Measurements from ENCODE around the gene FBLN2. TPM values are rescaled to one million over a fixed set of nuclear protein-coding genes. Genes with fewer than 3 reads are reported as not detected.

Gene FBLN2
- total and polyA plus RNA-seq, 8 donors = 27.5 to 96.6 (median 40.6) TPM

DNA sequence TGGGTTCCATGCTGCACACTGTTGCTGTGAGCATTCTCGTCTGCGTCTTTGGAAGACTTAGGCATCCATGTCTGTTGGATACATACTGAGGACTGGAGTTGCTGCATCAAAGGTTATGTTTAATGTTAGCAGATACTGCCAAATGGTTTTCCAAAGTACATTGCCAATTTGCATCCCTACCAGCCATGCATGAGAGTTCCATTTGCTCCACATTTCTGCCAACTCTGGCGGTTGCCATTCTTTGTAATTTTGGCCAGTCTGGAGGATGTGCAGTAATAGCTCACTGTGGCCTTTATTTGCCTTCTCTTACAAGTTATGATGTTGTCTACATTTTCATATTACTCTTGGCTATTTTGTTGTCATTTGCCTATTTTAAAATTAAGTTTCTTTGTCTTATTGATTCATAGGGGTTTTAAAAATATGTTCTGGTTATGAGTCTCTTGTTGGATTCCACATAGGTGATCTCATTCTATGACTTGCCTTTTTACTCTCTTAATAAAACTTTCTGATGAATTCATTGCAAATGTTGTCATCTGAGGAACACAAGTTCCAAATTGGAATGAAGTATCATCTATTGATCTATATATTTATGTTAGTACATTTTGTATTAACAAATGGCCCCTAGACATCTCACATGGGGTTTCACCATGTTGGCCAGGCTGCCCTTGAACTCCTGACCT, 42.1 kb downstream of the FBLN2 start:
- ATAC-seq (no peak), DNase-seq (no peak)
- intact Hi-C loops (cut with DNase I) = no loop called here
- no peak overlapping the region for H3K4me3 ChIP-seq
- H3K27ac ChIP-seq = no peak overlapping the region
- no peaks in the 10 kb centered on the region for H3K9me3 ChIP-seq
- no peaks in the 10 kb centered on the region for H3K27me3 ChIP-seq
- TF ChIP-seq, protein P1, sequence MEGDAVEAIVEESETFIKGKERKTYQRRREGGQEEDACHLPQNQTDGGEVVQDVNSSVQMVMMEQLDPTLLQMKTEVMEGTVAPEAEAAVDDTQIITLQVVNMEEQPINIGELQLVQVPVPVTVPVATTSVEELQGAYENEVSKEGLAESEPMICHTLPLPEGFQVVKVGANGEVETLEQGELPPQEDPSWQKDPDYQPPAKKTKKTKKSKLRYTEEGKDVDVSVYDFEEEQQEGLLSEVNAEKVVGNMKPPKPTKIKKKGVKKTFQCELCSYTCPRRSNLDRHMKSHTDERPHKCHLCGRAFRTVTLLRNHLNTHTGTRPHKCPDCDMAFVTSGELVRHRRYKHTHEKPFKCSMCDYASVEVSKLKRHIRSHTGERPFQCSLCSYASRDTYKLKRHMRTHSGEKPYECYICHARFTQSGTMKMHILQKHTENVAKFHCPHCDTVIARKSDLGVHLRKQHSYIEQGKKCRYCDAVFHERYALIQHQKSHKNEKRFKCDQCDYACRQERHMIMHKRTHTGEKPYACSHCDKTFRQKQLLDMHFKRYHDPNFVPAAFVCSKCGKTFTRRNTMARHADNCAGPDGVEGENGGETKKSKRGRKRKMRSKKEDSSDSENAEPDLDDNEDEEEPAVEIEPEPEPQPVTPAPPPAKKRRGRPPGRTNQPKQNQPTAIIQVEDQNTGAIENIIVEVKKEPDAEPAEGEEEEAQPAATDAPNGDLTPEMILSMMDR (IDR thresholded peaks at IDR 0.05) = no peak
- H3K4me1 ChIP-seq = peaks cover 0 to 3% of the 10 kb centered on the region in 2 donors
- no peaks in the 10 kb centered on the region for H3K36me3 ChIP-seq

DNA sequence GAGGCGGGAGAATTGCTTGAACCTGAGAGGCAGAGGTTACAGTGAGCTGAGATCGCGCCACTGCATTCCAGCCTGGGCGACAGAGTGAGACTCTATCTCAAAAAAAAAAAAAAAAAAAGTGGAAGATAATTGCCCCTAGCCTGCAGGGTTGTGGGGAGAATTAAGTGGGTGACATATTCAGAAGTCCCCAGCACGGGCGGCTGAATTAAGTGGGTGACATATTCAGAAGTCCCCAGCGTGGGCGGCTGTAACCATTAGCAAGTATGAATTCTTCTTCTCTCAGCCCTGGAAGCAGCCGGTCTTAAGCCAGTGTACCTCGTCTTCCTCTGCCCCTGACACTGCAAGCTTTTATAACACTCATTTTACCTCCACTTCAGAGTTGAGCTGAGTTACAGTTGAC, 44.7 kb downstream of the FBLN2 start:
- DNase-seq (no peak), ATAC-seq (no peak)
- intact Hi-C loops (cut with DNase I) = no loop called here
- TF ChIP-seq, protein P1 (IDR thresholded peaks at IDR 0.05) = no peak
- no peaks in the 10 kb centered on the region for H3K36me3 ChIP-seq
- peaks cover 0 to 3% of the 10 kb centered on the region in 2 donors for H3K4me1 ChIP-seq
- H3K4me3 ChIP-seq = no peak overlapping the region
- no peak overlapping the region for H3K27ac ChIP-seq
- H3K27me3 ChIP-seq = no peaks in the 10 kb centered on the region
- no peaks in the 10 kb centered on the region for H3K9me3 ChIP-seq

DNA sequence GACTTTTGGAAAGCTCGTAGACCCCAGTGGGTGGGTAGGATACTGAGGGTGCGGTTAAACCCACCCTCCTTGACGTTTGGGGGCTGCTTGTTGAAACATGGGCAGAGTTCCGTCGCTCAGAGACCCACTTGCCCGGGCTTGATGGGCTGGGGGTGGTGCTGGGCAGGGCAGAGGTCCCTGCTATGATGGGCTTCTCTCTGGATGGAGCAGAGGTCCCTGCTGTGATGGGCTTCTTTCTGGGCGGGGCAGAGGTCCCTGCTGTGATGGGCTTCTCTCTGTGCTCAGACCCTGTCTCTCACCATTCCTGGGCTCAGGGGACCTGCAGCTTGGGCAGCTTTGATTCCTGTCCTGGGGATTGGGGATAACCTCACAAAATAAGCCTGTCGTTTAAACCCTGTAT, 45.2 kb downstream of the FBLN2 start:
- DNase-seq = no peak
- TF ChIP-seq, protein P1 (IDR thresholded peaks at IDR 0.05) = no peak
- H3K36me3 ChIP-seq = no peaks in the 10 kb centered on the region
- H3K27ac ChIP-seq = no peak overlapping the region
- H3K27me3 ChIP-seq = no peaks in the 10 kb centered on the region
- intact Hi-C loops (cut with DNase I) = no loop called here
- peaks cover 0 to 3% of the 10 kb centered on the region in 2 donors for H3K4me1 ChIP-seq
- H3K9me3 ChIP-seq = no peaks in the 10 kb centered on the region
- H3K4me3 ChIP-seq = no peak overlapping the region
- ATAC-seq = no peak

DNA sequence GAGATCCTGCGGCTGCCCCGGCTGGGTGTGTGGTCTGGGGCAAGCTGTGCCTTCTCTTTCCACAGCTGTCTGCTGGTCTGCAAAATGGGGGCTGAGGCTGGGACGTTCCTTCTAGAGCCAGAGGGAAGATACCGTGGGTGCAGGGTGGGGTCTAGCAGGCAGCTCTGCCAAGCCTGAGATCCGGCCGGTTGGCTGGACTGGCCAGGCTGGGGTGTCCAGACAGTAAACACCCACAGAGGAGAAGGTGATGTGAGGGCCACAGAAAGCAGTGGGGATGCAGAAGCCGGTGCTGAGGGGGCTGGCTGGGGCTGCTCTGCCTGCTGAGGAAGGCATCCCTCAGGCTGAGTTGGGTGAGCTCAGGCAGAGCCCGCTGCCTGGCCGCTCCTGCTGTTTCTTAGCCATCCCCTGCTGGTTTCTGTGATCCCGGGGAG, 46.1 kb downstream of the FBLN2 start:
- DNase-seq (no peak), ATAC-seq (peak; percentile 23)
- H3K27ac ChIP-seq = no peak overlapping the region
- H3K4me1 ChIP-seq = no peaks in the 10 kb centered on the region
- H3K4me3 ChIP-seq = no peak overlapping the region
- H3K27me3 ChIP-seq = no peaks in the 10 kb centered on the region
- intact Hi-C loops (cut with DNase I) = no loop called here
- TF ChIP-seq, protein P1 (IDR thresholded peaks at IDR 0.05) = no peak
- no peaks in the 10 kb centered on the region for H3K9me3 ChIP-seq
- H3K36me3 ChIP-seq = no peaks in the 10 kb centered on the region

DNA sequence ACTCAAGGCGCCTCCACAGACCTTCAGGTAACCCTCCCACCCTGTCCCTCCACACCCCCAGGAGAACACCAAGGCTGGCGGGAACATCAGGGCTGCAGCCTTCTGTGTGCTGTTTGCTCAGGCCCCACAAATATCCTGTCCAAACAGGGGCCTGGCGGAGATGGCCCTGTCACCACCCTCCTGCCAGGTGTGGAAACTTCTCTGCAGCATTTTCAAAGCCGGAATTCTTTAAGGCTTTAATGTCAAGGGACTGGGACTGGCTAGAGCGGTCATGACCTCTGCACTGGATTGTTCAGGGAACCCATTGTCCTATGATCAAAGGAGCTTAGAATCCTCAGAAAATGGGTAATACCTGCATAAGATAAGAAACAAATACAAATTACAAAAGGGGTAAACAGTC, 46.6 kb downstream of the FBLN2 start:
- Histone ChIP-seq H3K27ac (no peak overlapping the region), H3K4me1 (no peaks in the 10 kb centered on the region), H3K9me3 (no peaks in the 10 kb centered on the region), H3K4me3 (no peak overlapping the region), H3K27me3 (no peaks in the 10 kb centered on the region), H3K36me3 (no peaks in the 10 kb centered on the region)
- DNase-seq (no peak), ATAC-seq (no peak)
- TF ChIP-seq, protein P1 (IDR thresholded peaks at IDR 0.05) = no peak
- intact Hi-C loops (cut with DNase I) = no loop called here

Data from left lung (tissue), 10 donors.